Liver (tissue), 9 donors: ENCODE measurements around the gene B3GNT9. TPM values are rescaled to one million over a fixed set of nuclear protein-coding genes. Genes with fewer than 3 reads are reported as not detected.
A peak's percentile ranks its signal among the peaks of the same experiment; 100 is the strongest.

Experiments
- DNase-seq: peaks from one replicate; pipeline ENCODE4 v3.0.0-alpha.2; 2017; ENCODE audit warnings: low spot score
- H3K27ac ChIP-seq, 2 donors: one replicate each; pipeline ENCODE4 v1.7.0; 2013; ENCODE audit warnings: inconsistent platforms in 2 of 2, low read length in 2 of 2, control low read depth in 1 of 2, low read depth in 1 of 2, mild to moderate bottlenecking in 1 of 2
- H3K27me3 ChIP-seq, 4 donors: one replicate each; pipeline versions ENCODE4 v1.6.1 to v1.7.0; 2013; ENCODE audit warnings: low read length in 3 of 4, inconsistent platforms in 1 of 4, mild to moderate bottlenecking in 1 of 4, moderate library complexity in 1 of 4; ENCODE audit not compliant: control insufficient read depth in 4 of 4, insufficient read depth in 4 of 4
- H3K36me3 ChIP-seq, 4 donors: one replicate each; pipeline versions ENCODE4 v1.6.1 to v1.7.0; 2013; ENCODE audit warnings: low read length in 3 of 4, mild to moderate bottlenecking in 3 of 4, low read depth in 1 of 4, moderate library complexity in 1 of 4; ENCODE audit not compliant: control insufficient read depth in 4 of 4, insufficient read depth in 3 of 4
- H3K4me1 ChIP-seq, 4 donors: one replicate each; pipeline versions ENCODE4 v1.6.1 to v1.7.0; 2013; ENCODE audit warnings: low read length in 3 of 4, mild to moderate bottlenecking in 3 of 4, moderate library complexity in 1 of 4; ENCODE audit not compliant: control insufficient read depth in 4 of 4, insufficient read depth in 4 of 4
- H3K4me3 ChIP-seq, 3 donors: one replicate each; pipeline versions ENCODE4 v1.6.1 to v1.7.0; 2013; ENCODE audit warnings: low read length in 3 of 3, control low read depth in 1 of 3, low read depth in 1 of 3, mild to moderate bottlenecking in 1 of 3
- H3K9ac ChIP-seq, 2 donors: one replicate each; pipeline ENCODE4 v1.7.0; 2013; ENCODE audit warnings: low read length in 2 of 2, mild to moderate bottlenecking in 2 of 2, moderate library complexity in 2 of 2, control low read depth in 1 of 2, low read depth in 1 of 2
- H3K9me3 ChIP-seq, 4 donors: one replicate each; pipeline versions ENCODE4 v1.6.1 to v1.7.0; 2013; ENCODE audit warnings: low read length in 3 of 4; ENCODE audit not compliant: control insufficient read depth in 4 of 4
- ATF3 ChIP-seq: IDR thresholded peaks from 2 replicates; pipeline ENCODE4 v1.6.1; 2016; ENCODE audit warnings: antibody characterized with exemption
- CTCF ChIP-seq: fragments of 150-350 bp; IDR thresholded peaks from 2 replicates; pipeline ENCODE4 v1.5.1; 2017; ENCODE audit warnings: improper control_type of control experiment, low read depth, low read length; ENCODE audit not compliant: missing input control
- EGR1 ChIP-seq, 2 donors: IDR thresholded peaks; 2 replicates each; pipeline ENCODE4 v1.6.1; 2016 to 2018; ENCODE audit warnings: antibody characterized with exemption in 2 of 2, low read depth in 2 of 2
- GABPA ChIP-seq, 2 donors: IDR thresholded peaks in 1 of 2; conservative IDR thresholded peaks in 1 of 2; 2 replicates each; pipeline ENCODE4 v1.6.1; 2016; ENCODE audit warnings: antibody characterized with exemption in 2 of 2, mild to moderate bottlenecking in 1 of 2, moderate library complexity in 1 of 2
- HNF4A ChIP-seq, 2 donors: conservative IDR thresholded peaks; 2 replicates each; pipeline ENCODE4 v1.6.1; 2016; ENCODE audit warnings: antibody characterized with exemption in 2 of 2, mild to moderate bottlenecking in 2 of 2
- HNF4G ChIP-seq: IDR thresholded peaks from 2 replicates; pipeline ENCODE4 v1.6.1; 2016; ENCODE audit warnings: antibody characterized with exemption
- REST ChIP-seq: IDR thresholded peaks from 2 replicates; pipeline ENCODE4 v1.6.1; 2016; ENCODE audit warnings: antibody characterized with exemption, mild to moderate bottlenecking
- TAF1 ChIP-seq: conservative IDR thresholded peaks from 2 replicates; pipeline ENCODE4 v1.6.1; 2016; ENCODE audit warnings: antibody characterized with exemption, mild to moderate bottlenecking
- ZBTB33 ChIP-seq: IDR thresholded peaks from 2 replicates; pipeline ENCODE4 v1.6.1; 2016; ENCODE audit warnings: antibody characterized with exemption
- WGBS: extraction: QIAGEN DNeasy Blood & Tissue Kit; methylation state at CpG from one replicate; pipeline ENCODE4 v1.1.7; 2013; 5-methylcytosine and 5-hydroxymethylcytosine counted together
- polyA plus RNA-seq, 2 donors: library from polyadenylated mRNA; stranded (reverse) in 1 of 2; unstranded in 1 of 2; fragments of 200-250 nt in 1 of 2; fragments of >200 nt in 1 of 2; fragmentation: Nextera tagmentation in 1 of 2; extraction: Ambion mirVana in 1 of 2; gene quantifications; one replicate each; pipeline versions ENCODE4 v1.2.1 to v1.2.3, GENCODE V29; 2013 to 2015
- total RNA-seq, 2 donors: library from RNA; depleted of rRNA; stranded (reverse); fragments of >200 nt; gene quantifications; one replicate each; pipeline ENCODE4 v1.2.3, GENCODE V29; 2014
- donor health status: healthy.
- donor health status: healthy.
- donor health status: healthy.
- donor health status: healthy.
- donor health status: healthy.

Gene B3GNT9
- total and polyA plus RNA-seq, 4 donors = 0.43 to 2.3 (median 1.4) TPM

GRCh38 chr16:67161595-67162058 is 10.8 kb upstream of the B3GNT9 start (continued):
- no peak for TF ChIP-seq REST

GRCh38 chr16:67158637-67159600 is 8.1 kb upstream of the B3GNT9 start:
- H3K27me3 ChIP-seq = no peaks in the 10 kb centered on the region
- peaks cover 16 to 54% (median 39%) of the 10 kb centered on the region in 4 donors for H3K4me1 ChIP-seq
- H3K27ac ChIP-seq = peak overlapping the region; percentile 77 to 81
- H3K9me3 ChIP-seq = no peaks in the 10 kb centered on the region
- WGBS = 14% methylated on average over 34 of the region's 34 CpGs
- peak overlapping the region; percentile 0 to 64 for H3K9ac ChIP-seq
- peak overlapping the region; percentile 74 to 82 (median 79) for H3K4me3 ChIP-seq
- no peaks in the 10 kb centered on the region for H3K36me3 ChIP-seq
- TF ChIP-seq TAF1 (no peak), CTCF (no peak), GABPA (IDR thresholded peaks at IDR 0.05 in 1 of 2, conservative IDR thresholded peaks at IDR 0.05 in 1 of 2) (no peak), REST (no peak), HNF4A (conservative IDR thresholded peaks at IDR 0.05) (no peak), ATF3 (no peak), EGR1 (IDR thresholded peaks at IDR 0.05; ENCODE audit: low read depth in 2 of 2) (no peak), ZBTB33 (no peak), HNF4G (no peak)
- no peak for DNase-seq
